Ishikawa (cell line): ENCODE measurements around the gene TMEM256.

Experiments
- CEBPB ChIP-seq: IDR thresholded peaks from 2 replicates; pipeline ENCODE4 v1.6.1; 2012
- CREB1 ChIP-seq: IDR thresholded peaks from 2 replicates; pipeline ENCODE4 v1.6.1; 2012; ENCODE audit warnings: low read depth
- EGR1 ChIP-seq: IDR thresholded peaks from 2 replicates; pipeline ENCODE4 v1.6.1; 2012
- EP300 ChIP-seq: IDR thresholded peaks from 2 replicates; pipeline ENCODE4 v1.6.1; 2012; ENCODE audit warnings: borderline replicate concordance
- FOXM1 ChIP-seq: IDR thresholded peaks from 2 replicates; pipeline ENCODE4 v1.6.1; 2012; ENCODE audit warnings: low read depth, borderline replicate concordance
- NFIC ChIP-seq: IDR thresholded peaks from 2 replicates; pipeline ENCODE4 v1.6.1; 2012
- RAD21 ChIP-seq: IDR thresholded peaks from 2 replicates; pipeline ENCODE4 v1.6.1; 2012; ENCODE audit warnings: low read depth
- TAF1 ChIP-seq: IDR thresholded peaks from 2 replicates; pipeline ENCODE4 v1.6.1; 2012; ENCODE audit warnings: low read depth, mild to moderate bottlenecking
- TCF12 ChIP-seq: IDR thresholded peaks from 2 replicates; pipeline ENCODE4 v1.6.1; 2012; ENCODE audit warnings: low read depth
- TEAD4 ChIP-seq: IDR thresholded peaks from 2 replicates; pipeline ENCODE4 v1.6.1; 2012
- YY1 ChIP-seq: IDR thresholded peaks from 2 replicates; pipeline ENCODE4 v1.6.1; 2012; ENCODE audit warnings: low read depth
- ZBTB7A ChIP-seq: IDR thresholded peaks from 2 replicates; pipeline ENCODE4 v1.6.1; 2012; ENCODE audit warnings: low read depth
- TF ChIP-seq, protein P1 (sequence below): IDR thresholded peaks from 2 replicates; pipeline ENCODE4 v1.6.1; 2012
- TF ChIP-seq, protein P2 (sequence below): IDR thresholded peaks from 2 replicates; pipeline ENCODE4 v1.6.1; 2012; ENCODE audit warnings: low read depth, mild to moderate bottlenecking
- TF ChIP-seq, protein P3 (sequence below): IDR thresholded peaks from 2 replicates; pipeline ENCODE4 v1.6.1; 2012

Gene TMEM256

DNA sequence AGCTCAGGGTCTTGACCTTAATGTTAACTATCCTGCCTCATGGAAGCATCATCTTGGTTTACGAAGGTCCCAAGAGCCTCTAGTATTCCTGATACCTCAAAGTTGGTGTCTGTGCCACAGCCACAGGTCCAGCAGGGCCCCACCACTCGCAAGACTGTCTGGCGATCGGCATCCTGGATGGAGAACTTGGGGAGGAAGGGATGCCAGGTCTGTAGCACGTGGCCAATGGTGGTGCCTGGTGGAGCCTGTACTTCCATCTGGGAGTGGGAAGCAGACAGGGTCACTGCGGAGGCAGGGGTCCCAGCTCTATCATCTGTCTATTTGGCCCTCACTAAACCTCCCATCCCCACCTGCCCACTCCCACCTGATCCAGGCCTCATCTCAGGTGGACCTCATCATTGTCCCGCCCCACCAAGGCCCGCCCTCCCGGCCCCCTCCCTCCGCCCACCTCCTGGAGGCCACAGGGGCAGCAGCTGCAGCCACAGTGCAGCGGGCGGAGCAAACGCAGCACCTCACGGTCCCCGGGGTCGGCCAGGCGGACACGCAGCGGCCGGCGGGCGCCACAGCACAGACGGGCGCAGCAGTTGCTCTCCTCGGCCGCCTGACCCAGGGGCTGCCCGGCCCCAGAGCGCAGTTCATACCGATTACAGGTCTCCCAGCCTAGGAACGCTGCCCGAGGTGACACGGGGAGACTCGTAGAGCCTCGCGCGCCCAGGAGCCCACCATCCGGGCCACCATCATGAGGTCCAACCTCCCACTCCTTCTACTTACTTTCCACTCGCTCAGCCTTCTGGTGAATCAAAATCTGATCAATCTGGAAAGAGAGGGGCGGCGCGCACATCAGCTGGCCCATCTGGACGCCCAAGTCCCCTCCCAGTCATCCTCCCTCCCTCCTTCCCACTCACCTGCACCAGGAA is 10.9 kb downstream of the TMEM256 start:
- TF ChIP-seq CREB1 (no peak), RAD21 (no peak), FOXM1 (no peak), EP300 (no peak)

DNA sequence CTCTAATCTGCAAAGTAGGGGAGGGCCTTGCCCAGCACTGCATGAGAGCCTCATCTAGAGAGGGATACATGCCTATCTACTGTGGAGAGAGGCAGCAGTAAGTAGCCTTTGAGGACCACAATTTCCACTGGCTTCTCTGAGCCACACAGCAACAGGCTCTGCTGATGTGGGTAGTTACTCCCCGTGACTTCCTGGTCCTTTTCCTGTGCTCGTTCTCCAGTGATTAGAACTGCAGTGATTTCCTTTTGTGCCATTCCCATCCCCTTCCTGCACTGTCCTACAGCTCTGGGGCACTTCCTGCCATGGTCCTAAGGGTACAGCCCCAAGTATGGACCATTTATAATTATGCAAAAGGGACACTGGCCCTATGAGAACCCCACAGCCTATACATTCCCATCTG is 12.6 kb downstream of the TMEM256 start:
- TF ChIP-seq NFIC: no peak
- TF ChIP-seq EGR1: no peak
- no peak for TF ChIP-seq YY1

DNA sequence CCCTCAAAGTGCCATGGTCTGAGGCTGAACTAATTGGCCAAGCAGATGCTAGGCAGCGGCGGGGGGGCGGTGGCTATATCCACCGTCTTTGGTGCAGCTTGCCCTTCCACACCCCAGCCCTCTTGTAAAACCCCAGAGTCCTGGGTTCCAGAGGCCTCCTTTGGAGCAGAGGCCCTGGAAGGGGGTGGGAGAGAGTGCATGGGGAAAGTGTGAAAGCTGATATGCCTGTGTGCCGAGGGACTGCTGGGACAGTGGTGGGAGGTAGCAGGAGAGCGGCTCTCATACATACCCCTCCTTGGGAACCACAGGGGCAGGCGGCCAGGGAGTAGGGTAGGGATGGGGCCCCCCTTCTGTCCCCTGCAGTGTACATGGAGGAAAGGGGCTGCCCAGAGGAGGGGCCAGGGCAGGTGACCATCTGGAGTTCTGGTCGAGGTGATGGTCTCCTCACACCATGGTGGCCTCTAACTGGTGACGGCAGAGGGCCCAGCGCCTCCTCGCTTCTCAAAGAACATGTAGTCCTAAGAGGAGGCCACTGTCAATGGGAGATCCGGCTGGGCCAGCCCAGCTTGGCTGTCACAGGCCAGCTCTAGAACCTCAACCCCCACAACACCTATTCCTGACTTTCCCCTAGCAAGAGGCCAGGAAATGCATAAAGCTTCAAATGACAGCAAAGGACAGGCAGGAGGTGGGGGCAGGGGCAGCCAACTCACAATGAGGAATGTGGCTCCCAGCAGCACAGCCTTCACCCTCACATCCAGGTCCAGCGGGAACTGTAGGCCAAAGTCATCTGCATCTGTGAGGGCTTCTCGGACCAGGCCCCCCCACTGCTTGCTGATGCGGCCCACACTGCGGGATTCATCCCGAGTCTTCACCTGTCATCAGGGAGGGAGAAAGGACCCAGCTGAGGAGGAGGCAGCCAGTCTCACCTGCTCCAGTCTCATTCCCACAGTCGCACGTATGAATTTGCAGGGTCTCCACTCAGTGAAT is 13.7 kb downstream of the TMEM256 start:
- TF ChIP-seq CEBPB (no peak), ZBTB7A (no peak), FOXM1 (no peak), EP300 (no peak), CREB1 (no peak), NFIC (no peak), EGR1 (no peak), TEAD4 (no peak), TAF1 (no peak), YY1 (no peak), TCF12 (no peak), RAD21 (no peak)
- TF ChIP-seq, protein P1, sequence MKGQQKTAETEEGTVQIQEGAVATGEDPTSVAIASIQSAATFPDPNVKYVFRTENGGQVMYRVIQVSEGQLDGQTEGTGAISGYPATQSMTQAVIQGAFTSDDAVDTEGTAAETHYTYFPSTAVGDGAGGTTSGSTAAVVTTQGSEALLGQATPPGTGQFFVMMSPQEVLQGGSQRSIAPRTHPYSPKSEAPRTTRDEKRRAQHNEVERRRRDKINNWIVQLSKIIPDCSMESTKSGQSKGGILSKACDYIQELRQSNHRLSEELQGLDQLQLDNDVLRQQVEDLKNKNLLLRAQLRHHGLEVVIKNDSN: no peak
- TF ChIP-seq, protein P2, sequence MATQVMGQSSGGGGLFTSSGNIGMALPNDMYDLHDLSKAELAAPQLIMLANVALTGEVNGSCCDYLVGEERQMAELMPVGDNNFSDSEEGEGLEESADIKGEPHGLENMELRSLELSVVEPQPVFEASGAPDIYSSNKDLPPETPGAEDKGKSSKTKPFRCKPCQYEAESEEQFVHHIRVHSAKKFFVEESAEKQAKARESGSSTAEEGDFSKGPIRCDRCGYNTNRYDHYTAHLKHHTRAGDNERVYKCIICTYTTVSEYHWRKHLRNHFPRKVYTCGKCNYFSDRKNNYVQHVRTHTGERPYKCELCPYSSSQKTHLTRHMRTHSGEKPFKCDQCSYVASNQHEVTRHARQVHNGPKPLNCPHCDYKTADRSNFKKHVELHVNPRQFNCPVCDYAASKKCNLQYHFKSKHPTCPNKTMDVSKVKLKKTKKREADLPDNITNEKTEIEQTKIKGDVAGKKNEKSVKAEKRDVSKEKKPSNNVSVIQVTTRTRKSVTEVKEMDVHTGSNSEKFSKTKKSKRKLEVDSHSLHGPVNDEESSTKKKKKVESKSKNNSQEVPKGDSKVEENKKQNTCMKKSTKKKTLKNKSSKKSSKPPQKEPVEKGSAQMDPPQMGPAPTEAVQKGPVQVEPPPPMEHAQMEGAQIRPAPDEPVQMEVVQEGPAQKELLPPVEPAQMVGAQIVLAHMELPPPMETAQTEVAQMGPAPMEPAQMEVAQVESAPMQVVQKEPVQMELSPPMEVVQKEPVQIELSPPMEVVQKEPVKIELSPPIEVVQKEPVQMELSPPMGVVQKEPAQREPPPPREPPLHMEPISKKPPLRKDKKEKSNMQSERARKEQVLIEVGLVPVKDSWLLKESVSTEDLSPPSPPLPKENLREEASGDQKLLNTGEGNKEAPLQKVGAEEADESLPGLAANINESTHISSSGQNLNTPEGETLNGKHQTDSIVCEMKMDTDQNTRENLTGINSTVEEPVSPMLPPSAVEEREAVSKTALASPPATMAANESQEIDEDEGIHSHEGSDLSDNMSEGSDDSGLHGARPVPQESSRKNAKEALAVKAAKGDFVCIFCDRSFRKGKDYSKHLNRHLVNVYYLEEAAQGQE: no peak
- TF ChIP-seq, protein P3, sequence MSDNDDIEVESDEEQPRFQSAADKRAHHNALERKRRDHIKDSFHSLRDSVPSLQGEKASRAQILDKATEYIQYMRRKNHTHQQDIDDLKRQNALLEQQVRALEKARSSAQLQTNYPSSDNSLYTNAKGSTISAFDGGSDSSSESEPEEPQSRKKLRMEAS: no peak

DNA sequence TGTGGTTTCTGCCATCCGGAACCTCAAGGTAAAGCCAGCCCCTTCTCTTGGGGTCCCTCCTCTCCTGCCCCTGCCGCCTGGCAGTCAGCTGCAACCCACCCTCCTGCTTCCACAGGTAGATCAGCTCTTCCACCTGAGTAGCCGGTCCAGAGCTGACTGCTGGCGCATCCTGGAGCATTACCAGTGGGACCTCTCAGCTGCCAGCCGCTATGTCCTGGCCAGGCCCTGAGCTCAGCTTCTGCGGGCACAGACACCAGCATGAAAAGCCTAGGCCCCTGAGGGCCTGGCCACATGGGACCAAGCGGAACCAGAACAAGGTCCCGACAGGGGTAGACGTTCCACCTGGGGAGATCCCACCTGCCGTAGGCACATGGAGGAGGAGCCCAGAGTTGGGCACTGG is 15.0 kb downstream of the TMEM256 start:
- TF ChIP-seq NFIC (no peak), TAF1 (no peak), EP300 (no peak), RAD21 (no peak), ZBTB7A (no peak), CREB1 (no peak), YY1 (no peak)
- TF ChIP-seq, protein P1: no peak

DNA sequence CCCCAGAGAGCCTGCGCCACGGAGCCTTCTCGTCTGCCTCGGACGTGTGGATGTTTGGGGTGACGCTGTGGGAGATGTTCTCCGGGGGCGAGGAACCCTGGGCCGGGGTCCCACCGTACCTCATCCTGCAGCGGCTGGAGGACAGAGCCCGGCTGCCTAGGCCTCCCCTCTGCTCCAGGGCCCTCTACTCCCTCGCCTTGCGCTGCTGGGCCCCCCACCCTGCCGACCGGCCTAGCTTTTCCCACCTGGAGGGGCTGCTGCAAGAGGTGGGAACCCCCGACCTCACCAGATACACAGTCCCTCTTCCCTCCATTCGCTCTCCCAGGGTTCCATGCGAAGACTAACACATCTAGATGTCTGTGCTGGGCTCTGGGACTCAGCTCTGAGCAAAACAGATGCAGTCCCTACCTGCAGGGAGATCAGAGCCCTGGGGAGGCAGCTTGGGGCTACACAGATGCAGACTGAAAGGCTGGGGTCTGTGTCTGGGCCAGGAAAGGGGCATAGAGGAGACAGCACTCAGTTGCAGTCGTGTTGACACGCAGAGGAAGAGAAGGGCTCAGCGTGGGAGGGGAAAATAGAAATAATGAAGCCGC is 19.3 kb downstream of the TMEM256 start:
- TF ChIP-seq EP300 (no peak), RAD21 (no peak), TCF12 (no peak), EGR1 (no peak), ZBTB7A (no peak), CEBPB (no peak), TAF1 (no peak), FOXM1 (no peak), CREB1 (no peak), NFIC (no peak), YY1 (no peak)
- TF ChIP-seq, protein P3: no peak
- TF ChIP-seq, protein P1: no peak

DNA sequence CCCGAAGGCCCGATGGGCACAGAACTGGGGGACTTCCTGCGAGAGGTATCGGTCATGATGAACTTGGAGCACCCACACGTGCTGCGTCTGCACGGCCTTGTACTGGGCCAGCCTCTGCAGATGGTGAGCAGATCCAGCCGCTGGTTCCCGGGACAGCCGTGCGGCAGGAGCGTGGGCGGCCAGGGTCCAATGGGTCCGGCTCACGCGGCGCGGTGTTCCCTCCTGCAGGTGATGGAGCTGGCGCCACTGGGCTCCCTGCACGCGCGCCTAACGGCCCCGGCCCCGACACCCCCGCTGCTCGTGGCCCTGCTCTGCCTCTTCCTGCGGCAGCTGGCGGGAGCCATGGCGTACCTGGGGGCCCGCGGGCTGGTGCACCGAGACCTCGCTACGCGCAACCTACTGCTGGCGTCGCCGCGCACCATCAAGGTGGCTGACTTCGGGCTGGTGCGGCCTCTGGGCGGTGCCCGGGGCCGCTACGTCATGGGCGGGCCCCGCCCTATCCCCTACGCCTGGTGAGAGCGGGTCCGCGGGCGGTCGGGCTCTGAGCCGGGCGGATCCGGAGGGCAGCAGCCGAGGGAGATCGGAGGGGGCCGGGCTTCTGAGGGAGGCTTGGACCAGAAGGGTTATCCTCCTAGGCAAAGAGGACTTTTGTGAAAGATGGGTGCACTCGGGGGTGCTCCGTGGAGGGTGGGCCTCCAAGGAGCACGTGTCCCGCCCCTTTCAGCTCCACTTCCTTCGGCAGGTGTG is 20.0 kb downstream of the TMEM256 start:
- TF ChIP-seq YY1 (no peak), TEAD4 (no peak), NFIC (no peak), CEBPB (no peak), TCF12 (no peak), FOXM1 (no peak), CREB1 (no peak), EGR1 (no peak)
- TF ChIP-seq, protein P3: no peak
- TF ChIP-seq, protein P1: no peak
